Measurements from ENCODE around the gene PPP3CB. TPM values are rescaled to one million over a fixed set of nuclear protein-coding genes. Genes with fewer than 3 reads are reported as not detected.
"Not testable (repeated sequence)": the region's sequence is repeated elsewhere in the genome, so short reads cannot be mapped to it uniquely, and the experiment has no call there.

PPP3CB gene
- polyA plus RNA-seq, 12 donors, result 96.0 to 220 (median 181) TPM; not detected in 1

DNA sequence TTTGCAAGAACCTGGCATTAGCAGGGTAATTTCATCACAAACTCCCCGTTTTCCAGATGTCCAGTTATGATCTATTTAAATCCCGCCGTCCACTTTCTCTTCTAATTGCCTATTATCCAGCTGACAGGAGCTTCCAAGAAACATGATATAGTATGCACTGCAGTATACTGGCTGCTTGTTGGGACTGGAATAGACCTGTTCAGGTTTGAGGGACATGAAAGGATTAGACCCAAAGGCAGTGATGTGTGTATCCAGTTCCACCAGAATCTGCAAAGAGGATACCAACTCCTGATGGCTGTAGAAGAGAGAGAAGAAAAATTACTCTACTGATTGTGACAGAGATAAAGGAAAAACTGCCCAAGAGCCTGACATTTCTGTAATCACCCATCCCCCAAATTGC is 71.3 kb downstream of the PPP3CB start:
- DNase-seq, result no peak

DNA sequence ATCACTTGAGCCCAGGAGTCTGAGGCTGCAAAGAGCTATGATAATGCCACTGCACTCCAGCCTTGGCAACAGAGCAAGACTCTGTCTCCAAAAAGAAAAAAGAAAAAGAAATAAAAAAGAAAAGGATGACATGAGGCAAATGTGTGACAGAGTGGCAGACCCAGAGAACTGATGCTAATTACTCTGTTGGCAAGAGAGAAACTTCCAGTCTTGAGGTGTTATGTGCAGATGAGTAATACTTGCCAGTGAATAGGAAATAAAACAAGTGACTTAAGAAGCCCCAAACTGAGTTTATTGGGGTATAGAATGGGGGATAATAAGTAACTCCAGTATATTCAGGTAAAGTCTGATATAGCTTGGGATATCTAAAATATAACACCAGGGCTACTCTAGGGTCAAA is 72.5 kb downstream of the PPP3CB start:
- no peak for DNase-seq

DNA sequence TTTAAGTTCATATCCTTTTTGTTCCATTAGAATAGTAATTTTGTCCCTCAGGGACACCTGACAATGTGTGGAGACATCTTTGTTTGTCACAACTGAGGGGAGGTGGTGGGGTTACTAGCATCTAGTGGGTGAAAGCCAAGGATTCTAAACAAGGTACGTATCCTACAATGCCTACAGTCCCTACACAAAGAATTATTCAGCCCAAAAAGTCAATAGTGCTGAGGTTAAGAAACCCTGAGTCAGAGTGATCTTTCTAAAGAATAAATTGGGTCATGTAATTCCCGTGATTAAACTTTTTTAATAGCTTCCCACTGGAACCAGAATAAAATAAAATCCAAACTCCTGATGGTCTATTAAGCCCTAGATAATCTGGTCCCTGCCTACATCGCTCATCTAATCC is 79.3 kb downstream of the PPP3CB start:
- no peak for DNase-seq

DNA sequence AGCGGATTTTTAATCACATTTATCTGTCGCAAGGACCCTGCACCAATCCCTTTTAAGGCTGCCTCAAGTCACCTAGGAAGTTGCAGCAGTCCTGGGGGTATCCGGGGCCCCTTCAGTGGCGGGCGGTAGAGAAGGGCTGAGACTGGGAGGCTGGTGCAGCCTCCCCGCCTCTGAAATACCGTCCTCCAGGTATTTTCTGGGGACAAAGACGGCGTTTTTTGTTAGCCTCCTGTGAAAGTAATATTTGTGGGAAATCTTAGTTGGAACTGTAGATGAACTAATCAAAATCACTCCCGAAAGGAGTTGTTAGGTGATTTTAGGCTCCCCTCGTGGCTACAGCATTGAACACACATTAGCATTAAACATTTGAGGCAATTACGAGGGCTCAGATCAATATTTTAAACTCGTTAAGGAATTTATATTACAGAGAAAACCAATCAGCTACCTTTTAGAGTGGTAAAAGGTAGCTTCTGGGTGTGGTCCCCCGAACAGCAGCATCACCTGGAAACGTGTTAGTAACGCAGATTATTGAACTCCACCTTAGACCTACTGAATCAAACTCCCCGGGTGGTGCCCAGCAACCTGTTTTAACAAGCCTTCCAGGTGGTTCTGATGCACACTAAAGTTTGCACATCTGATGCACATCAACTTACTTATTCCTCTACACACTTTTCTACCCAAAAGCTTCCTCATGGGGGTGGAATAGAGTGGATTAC is 81.4 kb downstream of the PPP3CB start:
- DNase-seq, result no peak

DNA sequence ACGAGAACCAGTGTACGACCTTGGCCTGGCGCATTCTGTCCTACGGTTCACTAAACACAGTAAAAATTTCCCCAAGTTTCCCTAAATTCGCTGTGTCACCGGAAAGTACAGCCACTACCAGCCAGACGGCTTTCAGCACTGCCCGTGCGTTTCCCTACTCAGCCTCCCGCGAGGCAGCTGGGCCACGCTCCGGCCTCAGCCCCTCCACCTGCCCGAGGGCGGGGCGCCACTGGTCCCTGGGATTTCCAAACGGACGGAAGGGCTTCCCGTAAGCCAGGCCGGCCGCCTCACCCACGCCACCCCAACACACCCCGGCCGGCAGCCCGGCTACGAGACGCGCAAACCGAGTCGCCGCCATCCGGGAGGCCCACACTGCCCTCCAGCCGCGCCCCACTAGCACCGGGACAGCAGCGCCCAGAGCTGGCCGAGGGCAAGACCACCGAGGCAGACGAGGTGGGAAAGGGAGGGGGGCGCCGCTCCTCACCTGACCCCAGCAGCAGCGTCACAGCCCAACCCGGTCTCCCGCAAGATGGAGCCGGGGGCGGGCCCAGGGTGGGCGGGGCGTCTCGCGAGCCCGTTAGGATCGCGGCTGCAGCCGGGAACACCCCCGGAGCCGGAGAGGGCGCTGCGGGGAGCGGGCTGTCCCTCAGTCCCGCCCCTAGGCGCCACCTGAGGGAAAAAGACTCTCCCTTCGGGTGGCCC is 82.1 kb downstream of the PPP3CB start, which contains the start of gene ANXA7:
Gene ANXA7 (minus strand): TSS at position 531 of the 702 bp plus-strand sequence. CDS start 13,202 bp downstream, outside the sequence.
- peak; percentile 91 for DNase-seq

DNA sequence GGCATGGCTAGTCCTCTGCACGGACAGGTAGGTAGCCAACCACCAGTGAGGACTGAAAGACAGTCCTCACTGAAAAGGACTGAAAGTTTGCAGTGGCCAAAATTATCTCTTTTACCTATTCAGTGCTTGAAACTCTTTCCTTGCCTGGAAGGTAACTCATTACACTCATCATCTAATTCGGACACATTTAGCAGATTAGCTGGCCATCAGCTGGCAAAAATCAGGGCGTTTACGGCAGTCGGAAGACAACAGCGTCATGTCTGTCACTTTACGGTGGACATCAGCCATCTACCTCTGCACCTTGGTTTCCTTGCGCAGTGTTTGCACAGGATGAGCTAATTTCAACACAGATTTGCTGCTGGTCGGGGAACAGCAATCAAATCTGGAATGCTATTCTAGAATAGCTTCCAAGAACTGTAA is 82.7 kb downstream of the PPP3CB start:
- DNase-seq, result no peak

DNA sequence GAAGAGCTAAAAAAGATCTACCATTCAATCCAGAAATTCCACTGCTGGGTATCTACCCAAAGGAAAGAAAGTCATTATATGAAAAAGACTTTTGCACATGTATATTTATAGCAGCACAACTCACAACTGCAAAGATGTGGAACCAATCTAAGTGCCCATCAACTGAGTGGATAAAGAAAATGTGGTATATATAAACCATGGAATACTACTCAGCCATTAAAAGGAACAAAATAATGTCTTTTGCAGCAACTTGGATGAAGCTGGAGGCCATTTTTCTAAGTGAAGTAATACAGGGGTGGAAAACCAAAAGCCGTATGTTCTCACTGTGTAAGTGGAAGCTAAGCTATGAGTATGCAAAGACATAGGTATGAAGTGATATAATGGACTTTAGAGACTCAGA is 84.9 kb downstream of the PPP3CB start:
- no peak for DNase-seq

DNA sequence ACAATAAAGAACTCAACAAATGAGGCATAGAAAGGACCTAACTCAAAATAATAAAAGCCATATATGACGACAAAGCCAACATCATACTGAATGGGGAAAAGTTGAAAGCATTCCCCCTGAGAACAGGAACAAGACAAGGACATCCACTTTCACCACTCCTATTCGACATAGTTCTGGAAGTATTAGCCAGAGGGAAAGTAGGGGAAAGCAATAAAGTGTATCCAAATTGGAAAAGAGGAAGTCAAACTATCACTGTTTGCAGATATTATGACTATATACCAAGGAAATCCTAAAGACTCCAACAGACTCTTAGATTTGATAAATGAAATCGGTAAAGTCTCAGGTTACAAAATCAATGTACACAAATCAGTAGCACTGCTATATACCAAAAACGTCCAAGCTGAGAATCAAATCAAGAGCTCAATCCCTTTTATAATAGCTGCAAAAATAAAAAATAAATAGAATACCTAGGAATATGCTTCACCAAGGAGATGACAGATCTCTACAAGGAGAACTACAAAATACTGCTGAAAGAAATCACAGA is 86.8 kb downstream of the PPP3CB start:
- no peak for DNase-seq

DNA sequence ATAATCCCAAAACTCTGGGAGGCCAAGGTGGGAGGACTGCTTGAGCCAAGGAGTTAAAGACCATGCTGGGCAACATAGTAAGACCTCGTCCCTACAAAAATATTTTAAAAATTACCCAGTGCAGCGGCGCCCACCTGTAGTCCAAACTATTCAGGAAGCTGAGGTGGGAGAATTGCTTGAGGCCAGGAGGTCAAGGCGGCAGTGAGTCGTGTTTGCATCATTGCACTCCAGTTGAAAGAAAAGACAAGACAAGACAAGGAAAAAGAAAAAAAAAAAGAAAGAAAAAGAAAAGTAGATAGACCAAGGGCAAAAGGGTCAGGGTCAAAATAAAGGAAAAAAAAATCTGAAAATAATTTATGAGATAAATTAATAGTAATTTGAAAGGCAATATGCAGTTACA is 87.8 kb downstream of the PPP3CB start:
- no peak for DNase-seq

DNA sequence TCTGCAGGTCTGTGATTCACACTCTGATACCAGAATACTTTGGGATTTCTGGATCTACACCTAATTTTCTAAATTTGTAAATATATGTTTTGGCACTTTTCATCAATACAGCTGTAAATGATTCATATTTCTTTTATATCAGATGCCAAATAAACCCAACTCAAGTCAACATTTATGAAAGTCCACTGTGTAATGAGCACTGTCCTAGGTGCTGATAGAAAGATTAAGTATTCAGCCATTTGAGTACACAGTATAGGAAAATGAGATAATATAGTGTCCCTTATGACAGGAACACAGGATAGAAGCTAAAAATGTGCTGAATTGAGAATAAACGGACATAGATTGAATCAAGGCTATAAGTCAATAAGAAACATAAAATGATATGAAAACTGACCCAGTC is 88.3 kb downstream of the PPP3CB start:
- no peak for DNase-seq

DNA sequence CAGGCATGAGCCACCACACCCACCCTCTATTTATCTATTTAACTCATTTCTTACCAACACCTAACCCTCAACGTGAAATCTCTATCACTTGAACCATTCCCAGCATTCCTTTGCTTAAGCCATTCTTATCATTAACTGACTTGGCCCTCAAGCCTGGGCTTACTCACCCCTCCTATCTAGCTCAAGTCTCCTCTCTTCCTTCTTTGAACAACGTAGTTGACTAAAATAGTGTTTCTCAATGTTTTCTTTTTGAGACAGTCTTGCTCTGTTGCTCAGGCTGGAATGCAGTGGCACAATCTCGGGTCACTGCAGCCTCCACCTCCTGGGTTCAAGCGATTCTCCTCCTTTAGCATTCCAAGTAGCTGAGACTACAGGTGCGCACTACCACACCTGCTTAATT is 89.0 kb downstream of the PPP3CB start:
- DNase-seq, result no peak

DNA sequence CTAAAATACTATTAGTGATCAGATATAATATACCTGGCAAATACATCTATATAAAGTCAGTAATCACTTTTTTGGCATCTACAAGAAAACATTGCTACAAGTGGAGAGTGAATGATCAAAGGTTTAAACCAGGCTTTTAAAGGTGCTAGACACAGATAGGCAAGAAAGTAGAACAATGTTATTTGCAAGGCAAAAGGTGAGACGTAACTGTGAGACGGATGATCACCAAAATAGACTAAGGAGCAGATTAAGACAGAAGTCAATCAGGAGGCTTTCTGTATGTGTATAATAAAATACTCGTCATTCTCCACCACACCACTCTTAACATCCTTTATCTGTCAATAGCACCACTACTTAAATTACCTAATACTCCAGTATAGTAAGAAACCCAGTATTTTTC is 90.3 kb downstream of the PPP3CB start:
- DNase-seq, result no peak

DNA sequence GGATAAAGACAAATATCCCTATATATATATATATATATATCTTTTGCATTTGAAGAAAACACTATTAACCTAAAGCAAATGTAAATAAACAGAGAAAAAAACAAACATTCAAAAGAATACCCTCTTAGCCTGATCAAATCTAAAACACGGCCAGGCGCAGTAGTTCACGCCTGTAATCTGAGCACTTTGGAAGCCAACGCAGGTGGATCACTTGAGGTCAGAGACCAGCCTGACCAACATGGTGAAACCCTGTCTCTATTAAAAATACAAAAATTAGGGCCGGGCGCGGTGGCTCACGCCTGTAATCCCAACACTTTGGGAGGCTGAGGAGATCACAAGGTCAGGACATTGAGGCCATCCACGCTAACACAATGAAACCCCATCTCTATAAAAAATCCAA is 91.1 kb downstream of the PPP3CB start:
- no peak for DNase-seq

DNA sequence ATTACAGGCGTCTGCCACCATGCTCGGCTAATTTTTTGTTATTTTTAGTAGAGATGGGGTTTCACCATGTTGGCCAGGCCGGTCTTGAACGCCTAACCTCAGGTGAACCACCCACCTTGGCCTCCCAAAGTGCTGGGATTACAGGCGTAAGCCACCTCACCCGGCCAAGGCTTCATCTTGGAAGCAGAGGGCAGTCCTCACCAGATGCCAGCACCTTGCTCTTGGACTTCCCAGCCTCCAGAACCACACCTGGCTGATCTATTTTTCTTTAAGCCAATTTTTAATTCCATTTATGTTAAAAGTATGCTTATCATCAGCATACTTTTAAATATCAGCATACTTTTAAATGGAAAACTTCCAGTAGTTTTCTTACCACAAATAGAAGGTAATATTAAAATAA is 94.2 kb downstream of the PPP3CB start:
- no peak for DNase-seq

DNA sequence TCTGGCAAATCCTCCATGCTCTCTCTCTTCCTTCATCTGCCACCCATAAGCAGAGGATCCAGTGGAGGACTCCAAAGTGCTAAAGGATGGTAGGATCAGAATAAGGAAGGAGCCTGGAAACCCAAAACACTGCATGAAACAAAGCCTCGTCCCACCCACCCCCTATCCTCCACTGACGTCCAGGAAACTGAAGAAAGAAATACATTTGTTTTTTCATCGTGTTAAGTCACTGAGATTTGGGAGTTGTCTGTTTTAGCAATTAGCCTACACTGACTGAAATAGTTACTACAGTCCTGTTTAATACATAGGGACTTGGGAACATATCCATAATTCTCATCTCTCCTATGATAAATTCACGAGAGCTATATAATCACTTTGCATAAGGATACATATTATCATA is 96.8 kb downstream of the PPP3CB start:
- DNase-seq, result peak; percentile 18

DNA sequence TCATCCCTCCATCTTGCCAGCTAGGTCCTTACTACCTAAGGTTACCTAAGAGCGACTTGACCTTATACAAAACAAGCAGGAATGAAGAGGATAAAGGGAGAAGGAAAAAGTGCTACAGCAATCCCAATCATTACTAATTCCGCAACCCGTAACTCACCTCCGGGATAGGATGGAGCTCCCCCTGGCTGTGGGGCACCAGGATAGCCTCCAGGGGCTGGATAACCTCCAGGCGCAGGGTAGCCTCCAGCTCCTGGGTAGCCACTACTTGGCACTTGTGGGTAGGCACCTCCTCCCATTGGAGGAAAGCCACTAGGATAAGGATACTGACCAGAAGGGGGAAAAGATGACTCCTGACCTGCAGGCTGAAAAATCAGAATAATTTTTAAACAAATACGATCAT is 97.8 kb downstream of the PPP3CB start:
- no peak for DNase-seq

DNA sequence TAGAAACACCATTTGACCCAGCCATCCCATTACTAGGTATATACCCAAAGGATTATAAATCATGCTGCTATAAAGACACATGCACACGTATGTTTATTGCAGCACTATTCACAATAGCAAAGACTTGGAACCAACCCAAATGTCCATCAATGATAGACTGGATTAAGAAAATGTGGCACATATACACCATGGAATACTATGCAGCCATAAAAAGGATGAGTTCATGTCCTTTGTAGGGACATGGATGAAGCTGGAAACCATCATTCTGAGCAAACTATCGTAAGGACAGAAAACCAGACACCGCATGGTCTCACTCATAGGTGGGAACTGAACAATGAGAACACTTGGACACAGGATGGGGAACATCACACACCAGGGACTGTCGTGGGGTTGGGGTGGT is 101.5 kb downstream of the PPP3CB start:
- not testable (repeated sequence) for DNase-seq

DNA sequence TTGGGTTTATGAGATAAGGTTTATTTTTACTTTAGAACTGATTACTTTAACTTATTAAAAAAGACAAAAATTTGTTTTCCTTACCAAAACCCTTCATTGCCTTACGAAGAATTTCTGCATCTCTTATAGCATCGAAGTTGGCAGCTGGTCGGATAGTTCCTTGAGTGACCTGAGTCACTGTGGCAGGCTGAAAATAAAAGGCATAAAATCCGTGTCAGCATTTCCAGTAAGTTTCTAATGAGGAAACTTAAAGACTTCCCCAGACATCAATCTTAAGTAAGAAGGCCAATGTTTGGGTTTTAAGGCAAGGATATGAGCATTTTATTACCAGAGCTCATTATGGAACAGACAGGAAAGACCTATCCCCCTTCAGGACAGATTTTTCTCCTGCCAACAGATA is 107.6 kb downstream of the PPP3CB start:
- DNase-seq, result no peak

DNA sequence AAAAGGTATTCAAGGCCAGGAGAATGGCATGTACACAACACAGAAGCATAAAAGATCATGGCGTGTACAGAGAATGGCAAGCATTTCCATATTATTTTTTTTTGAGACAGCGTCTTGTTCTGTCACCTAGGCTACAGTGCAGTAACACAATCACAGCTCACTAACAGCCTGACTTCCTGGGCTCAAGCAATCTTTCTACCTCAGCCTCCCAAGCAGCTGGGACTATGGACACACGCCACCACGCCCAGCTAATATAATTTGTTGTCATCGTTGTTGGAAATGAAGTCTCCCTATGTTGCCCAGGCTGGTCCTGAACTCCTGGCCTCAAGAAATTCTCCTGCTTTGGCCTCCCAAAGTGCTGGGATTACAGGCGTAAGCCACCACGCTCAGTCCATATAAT is 109.2 kb downstream of the PPP3CB start:
- DNase-seq, result no peak

Measured in muscle of arm (tissue), 12 donors.